IMR-90 (cell line): ENCODE measurements around the gene ARHGEF26.

Source experiments
- BHLHE40 ChIP-seq: fragments of 150-350 bp; IDR thresholded peaks from 2 replicates; pipeline ENCODE4 v1.6.1; 2016; ENCODE audit warnings: mild to moderate bottlenecking, low read depth, low read length
- CEBPB ChIP-seq: IDR thresholded peaks from 2 replicates; pipeline ENCODE4 v1.6.1; 2012; ENCODE audit warnings: low read depth, low read length, improper control_type of control experiment
- CHD1 ChIP-seq: IDR thresholded peaks from 2 replicates; pipeline ENCODE4 v1.6.1; 2012; ENCODE audit warnings: low read depth, low read length, improper control_type of control experiment
- FOS ChIP-seq: fragments of 150-350 bp; IDR thresholded peaks from 2 replicates; pipeline ENCODE4 v1.6.1; 2016; ENCODE audit warnings: low read depth, low read length
- MAFK ChIP-seq: IDR thresholded peaks from 2 replicates; pipeline ENCODE4 v1.6.1; 2012; ENCODE audit warnings: low read depth, low read length, improper control_type of control experiment
- MAZ ChIP-seq: IDR thresholded peaks from 2 replicates; pipeline ENCODE4 v1.6.1; 2012; ENCODE audit warnings: low read depth, mild to moderate bottlenecking, low read length, improper control_type of control experiment, moderate library complexity, borderline replicate concordance
- MXI1 ChIP-seq: IDR thresholded peaks from 2 replicates; pipeline ENCODE4 v1.6.1; 2012; ENCODE audit warnings: low read depth, mild to moderate bottlenecking, low read length, moderate library complexity, borderline replicate concordance
- POLR2A ChIP-seq: IDR thresholded peaks from 2 replicates; pipeline ENCODE4 v1.6.1; 2012; ENCODE audit warnings: mild to moderate bottlenecking, low read depth, low read length
- RAD21 ChIP-seq: IDR thresholded peaks from 2 replicates; pipeline ENCODE4 v1.6.1; 2012; ENCODE audit warnings: low read length, improper control_type of control experiment
- RCOR1 ChIP-seq: IDR thresholded peaks from 2 replicates; pipeline ENCODE4 v1.6.1; 2012; ENCODE audit warnings: mild to moderate bottlenecking, low read length, improper control_type of control experiment; ENCODE audit not compliant: insufficient replicate concordance
- RFX5 ChIP-seq: IDR thresholded peaks from 2 replicates; pipeline ENCODE4 v1.8.0; 2012; ENCODE audit warnings: low read depth, mild to moderate bottlenecking, low read length, moderate library complexity
- SMC3 ChIP-seq: fragments of 150-350 bp; IDR thresholded peaks from 2 replicates; pipeline ENCODE4 v1.6.1; 2016; ENCODE audit warnings: low read depth, mild to moderate bottlenecking, antibody characterized with exemption, low read length, moderate library complexity
- TF ChIP-seq, protein P1 (sequence below): conservative IDR thresholded peaks from 2 replicates; pipeline ENCODE4 v1.5.1; 2012; ENCODE audit warnings: mild to moderate bottlenecking, low read depth, low read length, improper control_type of control experiment
- TF ChIP-seq, protein P2 (sequence below): fragments of 150-350 bp; IDR thresholded peaks from 2 replicates; pipeline ENCODE4 v1.6.1; 2017; ENCODE audit warnings: mild to moderate bottlenecking, antibody characterized with exemption, low read length, low read depth

DNA sequence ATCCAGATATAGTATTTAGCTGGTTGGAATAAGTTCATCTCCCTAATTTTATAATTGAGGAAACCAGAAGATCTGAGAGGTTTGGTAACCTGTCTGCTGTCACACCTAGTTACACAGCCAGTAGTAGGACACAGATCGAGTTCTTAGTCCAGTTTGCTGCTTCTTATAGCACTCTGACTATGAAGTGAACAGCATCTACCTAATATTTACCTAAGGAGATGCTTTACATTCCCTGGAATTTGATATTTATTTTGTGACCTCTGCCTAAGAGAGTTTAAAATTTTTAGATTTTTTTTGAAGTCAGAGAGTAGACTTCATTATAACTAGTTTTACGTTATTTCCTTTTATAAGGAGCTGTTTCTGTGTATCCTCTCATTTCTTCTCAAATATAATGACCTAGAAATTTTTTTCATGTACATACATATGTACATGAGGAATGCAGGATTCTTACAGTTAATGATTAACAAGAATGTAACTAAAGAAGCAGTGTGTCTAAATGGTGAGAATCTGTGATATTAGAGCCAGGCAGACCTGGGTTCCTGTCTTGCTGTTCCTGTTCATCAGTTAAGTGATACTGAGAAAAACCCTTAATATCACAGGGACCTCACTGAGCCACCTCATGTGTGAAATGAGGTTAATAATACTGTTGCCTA lies 4.3 kb downstream of the ARHGEF26 start:
- no peak for TF ChIP-seq RAD21
- TF ChIP-seq, protein P1, sequence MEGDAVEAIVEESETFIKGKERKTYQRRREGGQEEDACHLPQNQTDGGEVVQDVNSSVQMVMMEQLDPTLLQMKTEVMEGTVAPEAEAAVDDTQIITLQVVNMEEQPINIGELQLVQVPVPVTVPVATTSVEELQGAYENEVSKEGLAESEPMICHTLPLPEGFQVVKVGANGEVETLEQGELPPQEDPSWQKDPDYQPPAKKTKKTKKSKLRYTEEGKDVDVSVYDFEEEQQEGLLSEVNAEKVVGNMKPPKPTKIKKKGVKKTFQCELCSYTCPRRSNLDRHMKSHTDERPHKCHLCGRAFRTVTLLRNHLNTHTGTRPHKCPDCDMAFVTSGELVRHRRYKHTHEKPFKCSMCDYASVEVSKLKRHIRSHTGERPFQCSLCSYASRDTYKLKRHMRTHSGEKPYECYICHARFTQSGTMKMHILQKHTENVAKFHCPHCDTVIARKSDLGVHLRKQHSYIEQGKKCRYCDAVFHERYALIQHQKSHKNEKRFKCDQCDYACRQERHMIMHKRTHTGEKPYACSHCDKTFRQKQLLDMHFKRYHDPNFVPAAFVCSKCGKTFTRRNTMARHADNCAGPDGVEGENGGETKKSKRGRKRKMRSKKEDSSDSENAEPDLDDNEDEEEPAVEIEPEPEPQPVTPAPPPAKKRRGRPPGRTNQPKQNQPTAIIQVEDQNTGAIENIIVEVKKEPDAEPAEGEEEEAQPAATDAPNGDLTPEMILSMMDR = no peak
- TF ChIP-seq POLR2A = no peak
- no peak for TF ChIP-seq MXI1
- no peak for TF ChIP-seq BHLHE40
- TF ChIP-seq SMC3 = no peak
- TF ChIP-seq CHD1 = no peak
- no peak for TF ChIP-seq MAZ
- no peak for TF ChIP-seq MAFK
- no peak for TF ChIP-seq CEBPB
- no peak for TF ChIP-seq RFX5
- no peak for TF ChIP-seq RCOR1
- TF ChIP-seq FOS = no peak
- TF ChIP-seq, protein P2, sequence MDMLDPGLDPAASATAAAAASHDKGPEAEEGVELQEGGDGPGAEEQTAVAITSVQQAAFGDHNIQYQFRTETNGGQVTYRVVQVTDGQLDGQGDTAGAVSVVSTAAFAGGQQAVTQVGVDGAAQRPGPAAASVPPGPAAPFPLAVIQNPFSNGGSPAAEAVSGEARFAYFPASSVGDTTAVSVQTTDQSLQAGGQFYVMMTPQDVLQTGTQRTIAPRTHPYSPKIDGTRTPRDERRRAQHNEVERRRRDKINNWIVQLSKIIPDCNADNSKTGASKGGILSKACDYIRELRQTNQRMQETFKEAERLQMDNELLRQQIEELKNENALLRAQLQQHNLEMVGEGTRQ = no peak
